Activated CD8-positive, alpha-beta T cell treated with anti-CD3 and anti-CD28 coated beads, Interleukin-2, amount 10 ng/mL, durations not matched to agents 7 days and 5 days (primary cell): ENCODE measurements around the gene REL. TPM values are rescaled to one million over a fixed set of nuclear protein-coding genes. Genes with fewer than 3 reads are reported as not detected.
"Not testable (repeated sequence)": the region's sequence is repeated elsewhere in the genome, so short reads cannot be mapped to it uniquely, and the experiment has no call there.

Source experiments
- ATAC-seq: fragments of 150-1000 bp; cut with Tn5 transposase; one replicate; pipeline ENCODE4 v1.10.0; 2021; ENCODE audit warnings: moderate library complexity
- CTCF ChIA-PET: fragments of 350-600 bp; sonication (Branson Sonifier 250); formaldehyde crosslinking; loops from one replicate; lab custom pipeline; 2021; ENCODE audit warnings: antibody characterized with exemption; lab: Charles Lee
- POLR2A ChIA-PET: fragments of 350-600 bp; sonication (Branson Sonifier 250); formaldehyde crosslinking; loops from one replicate; lab custom pipeline; 2021; ENCODE audit warnings: antibody characterized with exemption; lab: Charles Lee
- DNase-seq: peaks from one replicate; pipeline ENCODE4 v3.0.0-alpha.2; 2020
- H3K27ac Mint-ChIP-seq: one replicate; pipeline ENCODE4 v1.8.0; 2021; ENCODE audit warnings: mild to moderate bottlenecking, mixed read lengths
- H3K27me3 Mint-ChIP-seq: one replicate; pipeline ENCODE4 v1.8.0; 2021; ENCODE audit warnings: low read depth, mixed read lengths
- H3K36me3 Mint-ChIP-seq: one replicate; pipeline ENCODE4 v1.8.0; 2021; ENCODE audit warnings: low read depth, mixed read lengths
- H3K4me1 Mint-ChIP-seq: one replicate; pipeline ENCODE4 v1.8.0; 2021; ENCODE audit warnings: low read depth, mixed read lengths
- H3K4me3 Mint-ChIP-seq: one replicate; pipeline ENCODE4 v1.8.0; 2021; ENCODE audit warnings: mild to moderate bottlenecking, mixed read lengths
- H3K9me3 Mint-ChIP-seq: one replicate; pipeline ENCODE4 v1.8.0; 2022; ENCODE audit warnings: mixed read lengths; ENCODE audit not compliant: insufficient read depth
- total RNA-seq, 2 experiments: library from RNA; stranded (reverse); gene quantifications; one replicate each; pipeline ENCODE4 v1.2.3, GENCODE V29; 2021

The REL gene
- total RNA-seq, 2 experiments from 2014 or later: 20.1 to 21.6 TPM

GRCh38 chr2:60889581-60890392, 8.4 kb downstream of the REL start:
- ATAC-seq, H3K9me3 Mint-ChIP-seq, H3K27ac Mint-ChIP-seq, H3K27me3 Mint-ChIP-seq, H3K4me3 Mint-ChIP-seq, DNase-seq, CTCF ChIA-PET: not testable (repeated sequence)
- POLR2A ChIA-PET: interaction anchor here (0.6 kb wide), 1 partner anchor 7 kb away, joined by 3 read pairs; no protein-coding TSS in a partner anchor
- H3K36me3 Mint-ChIP-seq: peaks cover 36% of the 10 kb centered on the region
- H3K4me1 Mint-ChIP-seq: peaks cover 47% of the 10 kb centered on the region

GRCh38 chr2:60890393-60890707, 9.0 kb downstream of the REL start:
- peaks cover 42% of the 10 kb centered on the region for H3K4me1 Mint-ChIP-seq
- DNase-seq: no peak
- ATAC-seq: no peak
- peaks cover 39% of the 10 kb centered on the region for H3K36me3 Mint-ChIP-seq
- POLR2A ChIA-PET: interaction anchor here (0.6 kb wide), 1 partner anchor 8 kb away, joined by 3 read pairs; no protein-coding TSS in a partner anchor
- H3K9me3 Mint-ChIP-seq: no peaks in the 10 kb centered on the region
- CTCF ChIA-PET: no interaction called here
- H3K27me3 Mint-ChIP-seq: no peaks in the 10 kb centered on the region
- H3K27ac Mint-ChIP-seq: no peak overlapping the region
- no peak overlapping the region for H3K4me3 Mint-ChIP-seq

GRCh38 chr2:60891180-60891579, 9.8 kb downstream of the REL start:
- peaks cover 35% of the 10 kb centered on the region for H3K4me1 Mint-ChIP-seq
- no peak overlapping the region for H3K27ac Mint-ChIP-seq

GRCh38 chr2:60898567-60898966, 17.2 kb downstream of the REL start:
- DNase-seq (no peak), ATAC-seq (no peak)
- H3K27ac Mint-ChIP-seq: no peak overlapping the region
- peaks cover 5% of the 10 kb centered on the region for H3K4me1 Mint-ChIP-seq
- POLR2A ChIA-PET: no interaction called here
- no peak overlapping the region for H3K4me3 Mint-ChIP-seq
- no peaks in the 10 kb centered on the region for H3K9me3 Mint-ChIP-seq
- peaks cover 58% of the 10 kb centered on the region for H3K36me3 Mint-ChIP-seq
- CTCF ChIA-PET: interaction anchor here (1.2 kb wide), 1 partner anchor 80 kb away, joined by 3 read pairs; no protein-coding TSS in a partner anchor
- H3K27me3 Mint-ChIP-seq: no peaks in the 10 kb centered on the region

More at GRCh38 chr2:60891180-60891579, 9.8 kb downstream of the REL start:
- ATAC-seq (no peak), DNase-seq (no peak)
- Mint-ChIP-seq H3K4me3 (no peak overlapping the region), H3K9me3 (no peaks in the 10 kb centered on the region), H3K27me3 (no peaks in the 10 kb centered on the region), H3K36me3 (peaks cover 43% of the 10 kb centered on the region)
- ChIA-PET CTCF (no interaction called here), POLR2A (interaction anchor here (1.5 kb wide), 1 partner anchor 8 kb away, joined by 5 read pairs; no protein-coding TSS in a partner anchor)

GRCh38 chr2:60899230-60899891, 18.0 kb downstream of the REL start:
- Mint-ChIP-seq H3K4me3 (no peak overlapping the region), H3K9me3 (no peaks in the 10 kb centered on the region), H3K27me3 (no peaks in the 10 kb centered on the region), H3K27ac (no peak overlapping the region), H3K4me1 (peaks cover 5% of the 10 kb centered on the region), H3K36me3 (peaks cover 57% of the 10 kb centered on the region)
- DNase-seq (no peak), ATAC-seq (no peak)
- ChIA-PET POLR2A (interaction anchor here (1.4 kb wide), 1 partner anchor 17 kb away, joined by 6 read pairs; no protein-coding TSS in a partner anchor), CTCF (interaction anchor here (1.2 kb wide), 1 partner anchor 81 kb away, joined by 3 read pairs; no protein-coding TSS in a partner anchor)

- Mint-ChIP-seq H3K27ac (no peak overlapping the region), H3K27me3 (no peaks in the 10 kb centered on the region), H3K4me3 (no peak overlapping the region), H3K9me3 (no peaks in the 10 kb centered on the region), H3K36me3 (peaks cover 57% of the 10 kb centered on the region), H3K4me1 (peaks cover 5% of the 10 kb centered on the region)
- ATAC-seq: no peak
- DNase-seq: no peak
- ChIA-PET POLR2A (interaction anchor here (1.4 kb wide), 1 partner anchor 17 kb away, joined by 6 read pairs; no protein-coding TSS in a partner anchor), CTCF (no interaction called here)
These were observed 18.5 kb downstream of the REL start for GRCh38 chr2:60899892-60900249.

- not testable (repeated sequence) for DNase-seq, H3K9me3 Mint-ChIP-seq, ATAC-seq, H3K4me3 Mint-ChIP-seq, H3K27me3 Mint-ChIP-seq, H3K27ac Mint-ChIP-seq, H3K4me1 Mint-ChIP-seq
- ChIA-PET CTCF (interaction anchor here (0.9 to 1.5 kb wide), 2 partner anchors 94 to 102 kb away, joined by 3 read pairs; no protein-coding TSS in a partner anchor), POLR2A (interaction anchor here (0.7 kb wide), 1 partner anchor 14 kb away, joined by 4 read pairs; no protein-coding TSS in a partner anchor)
- H3K36me3 Mint-ChIP-seq: peaks cover 65% of the 10 kb centered on the region
These were observed 19.9 kb downstream of the REL start for GRCh38 chr2:60901296-60901695.

- DNase-seq, H3K9me3 Mint-ChIP-seq, POLR2A ChIA-PET, H3K27me3 Mint-ChIP-seq, H3K27ac Mint-ChIP-seq, H3K4me3 Mint-ChIP-seq, ATAC-seq, H3K4me1 Mint-ChIP-seq: not testable (repeated sequence)
- peaks cover 42% of the 10 kb centered on the region for H3K36me3 Mint-ChIP-seq
- CTCF ChIA-PET: interaction anchor here (1.0 kb wide), 1 partner anchor 101 kb away, joined by 3 read pairs; no protein-coding TSS in a partner anchor
These were observed 24.5 kb downstream of the REL start for GRCh38 chr2:60905867-60906266.

GRCh38 chr2:60906395-60906794, 25.0 kb downstream of the REL start:
- ChIA-PET POLR2A (no interaction called here), CTCF (interaction anchor here (1.0 kb wide), 1 partner anchor 101 kb away, joined by 3 read pairs; no protein-coding TSS in a partner anchor)
- Mint-ChIP-seq H3K9me3 (no peaks in the 10 kb centered on the region), H3K36me3 (peaks cover 40% of the 10 kb centered on the region), H3K4me3 (no peak overlapping the region), H3K4me1 (no peaks in the 10 kb centered on the region), H3K27me3 (no peaks in the 10 kb centered on the region), H3K27ac (peak overlapping the region; percentile 2)
- DNase-seq (no peak), ATAC-seq (peak; percentile 30)

- no peak for DNase-seq
- CTCF ChIA-PET: interaction anchor here (1.6 kb wide), 1 partner anchor 91 kb away, joined by 5 read pairs; no protein-coding TSS in a partner anchor
- ATAC-seq: no peak
- no peak overlapping the region for H3K27ac Mint-ChIP-seq
- POLR2A ChIA-PET: no interaction called here
- H3K27me3 Mint-ChIP-seq: no peaks in the 10 kb centered on the region
- no peaks in the 10 kb centered on the region for H3K9me3 Mint-ChIP-seq
- H3K36me3 Mint-ChIP-seq: peaks cover 35% of the 10 kb centered on the region
- H3K4me3 Mint-ChIP-seq: no peak overlapping the region
- no peaks in the 10 kb centered on the region for H3K4me1 Mint-ChIP-seq
These were observed 26.0 kb downstream of the REL start for GRCh38 chr2:60907329-60907728.

- Mint-ChIP-seq H3K4me3 (no peak overlapping the region), H3K9me3 (no peaks in the 10 kb centered on the region), H3K27ac (no peak overlapping the region), H3K27me3 (no peaks in the 10 kb centered on the region), H3K36me3 (peaks cover 42% of the 10 kb centered on the region), H3K4me1 (peaks cover 13% of the 10 kb centered on the region)
- CTCF ChIA-PET: interaction anchor here (1.3 to 1.6 kb wide), 2 partner anchors 32 to 72 kb away, joined by 3 to 4 read pairs; no protein-coding TSS in a partner anchor
- POLR2A ChIA-PET: no interaction called here
- no peak for DNase-seq
- no peak for ATAC-seq
These were observed 44.8 kb downstream of the REL start for GRCh38 chr2:60925994-60926740.
